ENCODE measurements around the gene MB21D2. TPM values are rescaled to one million over a fixed set of nuclear protein-coding genes. Genes with fewer than 3 reads are reported as not detected.

The MB21D2 gene
- total and polyA plus RNA-seq, 2 donors (not counting 1 experiment from before 2014, with no cell fraction given) = 0.03 to 0.20 TPM

GRCh38 chr3:192901435-192901834 is 16.2 kb downstream of the MB21D2 start:
- Histone ChIP-seq H2AFZ (ENCODE audit: insufficient read depth, low read depth, low read length, poor library complexity, severe bottlenecking) (no peak overlapping the region), H3K9me3 (ENCODE audit: control extremely low read depth in 1 of 3, control insufficient read depth in 2 of 3, insufficient read depth in 1 of 3, low read length in 2 of 3) (peaks cover 0 to 4% (median 0%) of the 10 kb centered on the region in 3 donors), H4K20me1 (ENCODE audit: control insufficient read depth, insufficient read depth, low read length, poor library complexity, severe bottlenecking) (no peaks in the 10 kb centered on the region), H3K9ac (ENCODE audit: low read length) (no peak overlapping the region), H3K4me2 (replicated peaks; ENCODE audit: low read depth, low read length, poor library complexity, severe bottlenecking) (no peak overlapping the region), H3K27me3 (replicated peaks in 1 of 4; ENCODE audit: control extremely low read depth in 1 of 4, control insufficient read depth in 3 of 4, insufficient read depth in 4 of 4, low read length in 3 of 4) (no peaks in the 10 kb centered on the region), H3K27ac (ENCODE audit: low read length in 2 of 2) (no peak overlapping the region), H3K4me1 (ENCODE audit: control insufficient read depth in 2 of 2, insufficient read depth in 2 of 2, low read length in 2 of 2) (no peaks in the 10 kb centered on the region), H3K79me2 (ENCODE audit: control insufficient read depth, insufficient read depth, low read length) (no peaks in the 10 kb centered on the region), H3K36me3 (replicated peaks in 1 of 2; ENCODE audit: control extremely low read depth in 1 of 2, control insufficient read depth in 1 of 2, extremely low read depth in 1 of 2, insufficient read depth in 2 of 2, low read length in 1 of 2) (no peaks in the 10 kb centered on the region), H3K4me3 (ENCODE audit: control extremely low read depth in 1 of 5, extremely low read depth in 1 of 5, insufficient read depth in 1 of 5, low read depth in 2 of 5, low read length in 4 of 5) (no peak overlapping the region)
- Mint-ChIP-seq H3K9me3 (ENCODE audit: insufficient read depth) (no peaks in the 10 kb centered on the region), H3K4me1 (no peaks in the 10 kb centered on the region), H3K4me3 (no peak overlapping the region), H3K27ac (no peak overlapping the region), H3K27me3 (peaks cover 1% of the 10 kb centered on the region)
- intact Hi-C loops (cut with micrococcal nuclease) = no loop called here
- TF ChIP-seq, protein P1, sequence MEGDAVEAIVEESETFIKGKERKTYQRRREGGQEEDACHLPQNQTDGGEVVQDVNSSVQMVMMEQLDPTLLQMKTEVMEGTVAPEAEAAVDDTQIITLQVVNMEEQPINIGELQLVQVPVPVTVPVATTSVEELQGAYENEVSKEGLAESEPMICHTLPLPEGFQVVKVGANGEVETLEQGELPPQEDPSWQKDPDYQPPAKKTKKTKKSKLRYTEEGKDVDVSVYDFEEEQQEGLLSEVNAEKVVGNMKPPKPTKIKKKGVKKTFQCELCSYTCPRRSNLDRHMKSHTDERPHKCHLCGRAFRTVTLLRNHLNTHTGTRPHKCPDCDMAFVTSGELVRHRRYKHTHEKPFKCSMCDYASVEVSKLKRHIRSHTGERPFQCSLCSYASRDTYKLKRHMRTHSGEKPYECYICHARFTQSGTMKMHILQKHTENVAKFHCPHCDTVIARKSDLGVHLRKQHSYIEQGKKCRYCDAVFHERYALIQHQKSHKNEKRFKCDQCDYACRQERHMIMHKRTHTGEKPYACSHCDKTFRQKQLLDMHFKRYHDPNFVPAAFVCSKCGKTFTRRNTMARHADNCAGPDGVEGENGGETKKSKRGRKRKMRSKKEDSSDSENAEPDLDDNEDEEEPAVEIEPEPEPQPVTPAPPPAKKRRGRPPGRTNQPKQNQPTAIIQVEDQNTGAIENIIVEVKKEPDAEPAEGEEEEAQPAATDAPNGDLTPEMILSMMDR (IDR thresholded peaks at IDR 0.05) = no peak
- TF ChIP-seq EZH2 (IDR thresholded peaks at IDR 0.05; ENCODE audit: borderline replicate concordance, insufficient read depth, low read depth, low read length, poor library complexity, severe bottlenecking) = no peak
- DNase-seq (no peak), ATAC-seq (ENCODE audit: low read depth) (no peak)
- POLR2A ChIA-PET = no interaction called here
- CTCF ChIA-PET = no interaction called here
- WGBS (ENCODE audit: insufficient coverage) = no CpG with 5 or more reads among the region's 1 CpG

GRCh38 chr3:192899540-192899982 is 18.1 kb downstream of the MB21D2 start:
- CTCF ChIA-PET = no interaction called here
- H3K4me3 Mint-ChIP-seq = no peak overlapping the region
- no peak for TF ChIP-seq EZH2 (IDR thresholded peaks at IDR 0.05; ENCODE audit: borderline replicate concordance, insufficient read depth, low read depth, low read length, poor library complexity, severe bottlenecking)
- no peak overlapping the region for H3K4me3 ChIP-seq (ENCODE audit: control extremely low read depth in 1 of 5, extremely low read depth in 1 of 5, insufficient read depth in 1 of 5, low read depth in 2 of 5, low read length in 4 of 5)
- H3K9me3 Mint-ChIP-seq (ENCODE audit: insufficient read depth) = no peaks in the 10 kb centered on the region
- intact Hi-C loops (cut with micrococcal nuclease) = no loop called here
- POLR2A ChIA-PET = no interaction called here
- H3K27ac Mint-ChIP-seq = no peak overlapping the region
- WGBS (ENCODE audit: insufficient coverage) = 60% methylated on average over 1 of the region's 3 CpGs
- H3K27me3 ChIP-seq (replicated peaks in 1 of 4; ENCODE audit: control extremely low read depth in 1 of 4, control insufficient read depth in 3 of 4, insufficient read depth in 4 of 4, low read length in 3 of 4) = no peaks in the 10 kb centered on the region
- no peak overlapping the region for H3K27ac ChIP-seq (ENCODE audit: low read length in 2 of 2)
- no peaks in the 10 kb centered on the region for H4K20me1 ChIP-seq (ENCODE audit: control insufficient read depth, insufficient read depth, low read length, poor library complexity, severe bottlenecking)
- peaks cover 0 to 4% (median 0%) of the 10 kb centered on the region in 3 donors for H3K9me3 ChIP-seq (ENCODE audit: control extremely low read depth in 1 of 3, control insufficient read depth in 2 of 3, insufficient read depth in 1 of 3, low read length in 2 of 3)
- H3K27me3 Mint-ChIP-seq = peaks cover 7% of the 10 kb centered on the region
- H3K9ac ChIP-seq (ENCODE audit: low read length) = no peak overlapping the region
- no peaks in the 10 kb centered on the region for H3K4me1 Mint-ChIP-seq
- H3K36me3 ChIP-seq (replicated peaks in 1 of 2; ENCODE audit: control extremely low read depth in 1 of 2, control insufficient read depth in 1 of 2, extremely low read depth in 1 of 2, insufficient read depth in 2 of 2, low read length in 1 of 2) = no peaks in the 10 kb centered on the region
- H3K79me2 ChIP-seq (ENCODE audit: control insufficient read depth, insufficient read depth, low read length) = no peaks in the 10 kb centered on the region
- DNase-seq (no peak), ATAC-seq (ENCODE audit: low read depth) (no peak)
- H3K4me1 ChIP-seq (ENCODE audit: control insufficient read depth in 2 of 2, insufficient read depth in 2 of 2, low read length in 2 of 2) = no peaks in the 10 kb centered on the region
- no peak overlapping the region for H2AFZ ChIP-seq (ENCODE audit: insufficient read depth, low read depth, low read length, poor library complexity, severe bottlenecking)
- H3K4me2 ChIP-seq (replicated peaks; ENCODE audit: low read depth, low read length, poor library complexity, severe bottlenecking) = no peak overlapping the region

All from B cell (primary cell).